Adrenal gland (tissue), 5 donors: ENCODE results near the gene SPRR1B.
"Not testable (repeated sequence)": the region's sequence is repeated elsewhere in the genome, so short reads cannot be mapped to it uniquely, and the experiment has no call there.

ENCODE experiments used
- POLR2A ChIP-seq, 2 donors: fragments of 450-650 bp; IDR thresholded peaks; one replicate each; pipeline ENCODE4 v1.6.1; 2017; ENCODE audit warnings: antibody characterized with exemption in 2 of 2, mild to moderate bottlenecking in 2 of 2, moderate library complexity in 1 of 2
- TF ChIP-seq, protein P1 (sequence below), 6 experiments: fragments of 450-650 bp in 4 of 6; fragments of 200-600 bp in 2 of 6; sonication (generic) in 1 of 6; IDR thresholded peaks; 1 replicate in 5 of 6; 2 replicates in 1 of 6; pipeline versions ENCODE4 v1.5.1 to v1.8.0; 2016 to 2021; ENCODE audit warnings: antibody characterized with exemption in 6 of 6, mild to moderate bottlenecking in 2 of 6, moderate library complexity in 1 of 6
- donor health status: DM: no; HTN: no; CAD: no.

DNA sequence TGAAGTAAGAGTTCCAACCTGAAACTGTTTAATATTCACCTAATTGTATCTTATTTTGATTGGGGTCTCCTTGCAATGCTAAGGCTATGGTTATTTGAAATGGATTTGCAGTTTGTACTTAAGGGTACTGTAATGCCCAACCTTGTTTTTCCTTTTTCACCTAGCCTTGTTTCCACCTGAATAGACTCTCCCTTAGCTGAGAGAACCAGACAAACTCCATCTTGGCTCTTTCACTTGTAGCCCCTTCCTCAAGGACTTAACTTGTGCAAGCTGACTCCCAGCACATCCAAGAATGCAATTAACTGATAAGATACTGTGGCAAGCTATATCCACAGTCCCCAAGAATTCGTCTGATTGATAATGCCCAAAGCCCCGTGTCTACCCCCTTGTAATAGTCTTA lies 9.2 kb upstream of the SPRR1B start:
- TF ChIP-seq POLR2A (IDR thresholded peaks at IDR 0.05), result not testable (repeated sequence)
- TF ChIP-seq, protein P1, sequence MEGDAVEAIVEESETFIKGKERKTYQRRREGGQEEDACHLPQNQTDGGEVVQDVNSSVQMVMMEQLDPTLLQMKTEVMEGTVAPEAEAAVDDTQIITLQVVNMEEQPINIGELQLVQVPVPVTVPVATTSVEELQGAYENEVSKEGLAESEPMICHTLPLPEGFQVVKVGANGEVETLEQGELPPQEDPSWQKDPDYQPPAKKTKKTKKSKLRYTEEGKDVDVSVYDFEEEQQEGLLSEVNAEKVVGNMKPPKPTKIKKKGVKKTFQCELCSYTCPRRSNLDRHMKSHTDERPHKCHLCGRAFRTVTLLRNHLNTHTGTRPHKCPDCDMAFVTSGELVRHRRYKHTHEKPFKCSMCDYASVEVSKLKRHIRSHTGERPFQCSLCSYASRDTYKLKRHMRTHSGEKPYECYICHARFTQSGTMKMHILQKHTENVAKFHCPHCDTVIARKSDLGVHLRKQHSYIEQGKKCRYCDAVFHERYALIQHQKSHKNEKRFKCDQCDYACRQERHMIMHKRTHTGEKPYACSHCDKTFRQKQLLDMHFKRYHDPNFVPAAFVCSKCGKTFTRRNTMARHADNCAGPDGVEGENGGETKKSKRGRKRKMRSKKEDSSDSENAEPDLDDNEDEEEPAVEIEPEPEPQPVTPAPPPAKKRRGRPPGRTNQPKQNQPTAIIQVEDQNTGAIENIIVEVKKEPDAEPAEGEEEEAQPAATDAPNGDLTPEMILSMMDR (IDR thresholded peaks at IDR 0.05), result not testable (repeated sequence)
